HG02840 (cell line): Measurements from ENCODE around the gene LRRC43.

Experiments
- ATAC-seq: cut with Tn5 transposase; IDR thresholded peaks from one replicate; pipeline ENCODE4 v1.9.1; 2021; ENCODE audit warnings: mild to moderate bottlenecking, moderate library complexity, moderate number of reproducible peaks; ENCODE audit not compliant: unreplicated experiment, low FRiP score

The LRRC43 gene

GRCh38 chr12:122207391-122207790 is 24.5 kb downstream of the LRRC43 start:
- ATAC-seq = no peak

- no peak for ATAC-seq
Measured at GRCh38 chr12:122208073-122208820, 25.3 kb downstream of the LRRC43 start.

GRCh38 chr12:122215771-122216170 is 32.8 kb downstream of the LRRC43 start:
- ATAC-seq = no peak

GRCh38 chr12:122216445-122216844 is 33.5 kb downstream of the LRRC43 start:
- no peak for ATAC-seq

- ATAC-seq = peak; percentile 94
Measured at GRCh38 chr12:122225683-122226365, 42.9 kb downstream of the LRRC43 start, which contains the start of gene DIABLO. Gene DIABLO, minus strand, starts transcription at chr12:122226052. Its CDS starts 38 bp downstream, at chr12:122226014.

GRCh38 chr12:122226366-122227125 is 43.6 kb downstream of the LRRC43 start:
- ATAC-seq = peak; percentile 46

- no peak for ATAC-seq
Measured at GRCh38 chr12:122227341-122227740, 44.4 kb downstream of the LRRC43 start.

GRCh38 chr12:122228092-122228491 is 45.2 kb downstream of the LRRC43 start:
- no peak for ATAC-seq

GRCh38 chr12:122230798-122231197 is 47.9 kb downstream of the LRRC43 start:
- no peak for ATAC-seq

- ATAC-seq = no peak
Measured at GRCh38 chr12:122232691-122233090, 49.8 kb downstream of the LRRC43 start.

- ATAC-seq = no peak
Measured at GRCh38 chr12:122235741-122236140, 52.8 kb downstream of the LRRC43 start.

GRCh38 chr12:122238861-122239260 is 55.9 kb downstream of the LRRC43 start:
- no peak for ATAC-seq

GRCh38 chr12:122243965-122244364 is 61.0 kb downstream of the LRRC43 start:
- no peak for ATAC-seq

GRCh38 chr12:122244565-122245371 is 61.8 kb downstream of the LRRC43 start:
- no peak for ATAC-seq

GRCh38 chr12:122245553-122245952 is 62.6 kb downstream of the LRRC43 start:
- ATAC-seq = no peak

- no peak for ATAC-seq
Measured at GRCh38 chr12:122250047-122250446, 67.1 kb downstream of the LRRC43 start.

- no peak for ATAC-seq
Measured at GRCh38 chr12:122250536-122250935, 67.6 kb downstream of the LRRC43 start.
